Endothelial cell of umbilical vein (primary cell): Measurements from ENCODE around the gene MPND. TPM values are rescaled to one million over a fixed set of nuclear protein-coding genes. Genes with fewer than 3 reads are reported as not detected.

Experiments used
- BruUV-seq: library from RNA; stranded (reverse); fragments of 400-500 nt; replicated peaks from 2 replicates; lab custom pipeline; 2021; lab: Mats Ljungman, UMichigan
- CTCF ChIA-PET: fragments of 300-600, 350-600 bp; sonication (Branson Sonifier 250); formaldehyde crosslinking; loops from one replicate; lab custom pipeline; 2021; ENCODE audit warnings: antibody characterized with exemption, inconsistent platforms; lab: Charles Lee
- POLR2A ChIA-PET: fragments of 300-600, 350-600 bp; sonication (Branson Sonifier 250); formaldehyde crosslinking; loops from one replicate; lab custom pipeline; 2021; ENCODE audit warnings: antibody characterized with exemption, inconsistent platforms; lab: Charles Lee
- DNase-seq: peaks from one replicate; pipeline ENCODE4 v3.0.0-alpha.2; 2011; ENCODE audit warnings: low read depth, low spot score
- FAIRE-seq: peaks from 2 replicates; lab custom pipeline; 2011; peaks lifted over from hg19 to GRCh38; lab: Jason Lieb, UNC
- H2AFZ ChIP-seq: 2 replicates; pipeline ENCODE4 v1.6.0; 2012; ENCODE audit warnings: low read depth, low read length, control low read depth, inconsistent platforms
- H3K27ac ChIP-seq: 2 replicates; pipeline ENCODE4 v1.5.1; 2011; ENCODE audit warnings: low read depth, mild to moderate bottlenecking, control low read depth, low read length, moderate library complexity; ENCODE audit not compliant: insufficient read depth
- H3K27me3 ChIP-seq, 2 experiments: 2 replicates each; pipeline versions ENCODE4 v1.6.0 to v1.6.1; 2011; ENCODE audit warnings: low read length in 2 of 2, mixed read lengths in 1 of 2; ENCODE audit not compliant: control insufficient read depth in 2 of 2, insufficient read depth in 2 of 2
- H3K36me3 ChIP-seq, 2 experiments: 2 replicates in 1 of 2; 3 replicates in 1 of 2; pipeline ENCODE4 v1.5.1; 2011; ENCODE audit warnings: low read length in 2 of 2, mild to moderate bottlenecking in 1 of 2, moderate library complexity in 1 of 2; ENCODE audit not compliant: control insufficient read depth in 2 of 2, insufficient read depth in 2 of 2; ENCODE audit errors: extremely low read depth in 1 of 2
- H3K4me1 ChIP-seq: 3 replicates; pipeline ENCODE4 v1.5.1; 2011; ENCODE audit warnings: mild to moderate bottlenecking, low read length; ENCODE audit not compliant: control insufficient read depth, insufficient read depth; ENCODE audit errors: extremely low read depth
- H3K4me2 ChIP-seq: 2 replicates; pipeline ENCODE4 v1.6.1; 2011; ENCODE audit warnings: low read length, control low read depth, mixed read lengths; ENCODE audit not compliant: insufficient read depth
- H3K4me3 ChIP-seq, 3 experiments: fragments of 200-600 bp in 1 of 3; sonication (generic), shearing (Covaris generic) in 1 of 3; replicated peaks in 1 of 3; 2 replicates each; pipeline ENCODE4 v1.5.1; 2011 to 2016; ENCODE audit warnings: control low read depth in 3 of 3, low read length in 3 of 3, mild to moderate bottlenecking in 2 of 3, inconsistent platforms in 1 of 3, low read depth in 1 of 3, moderate library complexity in 1 of 3; ENCODE audit not compliant: insufficient read depth in 1 of 3
- H3K79me2 ChIP-seq: 2 replicates; pipeline ENCODE4 v1.6.0; 2012; ENCODE audit warnings: low read length, inconsistent platforms; ENCODE audit not compliant: control insufficient read depth, insufficient read depth
- H3K9ac ChIP-seq: replicated peaks from 2 replicates; pipeline ENCODE3; 2011; ENCODE audit warnings: low read length, control low read depth; ENCODE audit not compliant: insufficient read depth; ENCODE audit errors: extremely low read depth
- H3K9me1 ChIP-seq: replicated peaks from 3 replicates; pipeline ENCODE4 v1.6.0; 2011; ENCODE audit warnings: mild to moderate bottlenecking, low read length; ENCODE audit not compliant: control insufficient read depth, insufficient read depth; ENCODE audit errors: extremely low read depth
- H3K9me3 ChIP-seq: replicated peaks from 2 replicates; pipeline ENCODE4 v1.5.1; 2012; ENCODE audit warnings: low read length, inconsistent platforms; ENCODE audit not compliant: control insufficient read depth, insufficient read depth
- H4K20me1 ChIP-seq: replicated peaks from 2 replicates; pipeline ENCODE3; 2011; ENCODE audit warnings: mild to moderate bottlenecking, low read length; ENCODE audit not compliant: control insufficient read depth, insufficient read depth; ENCODE audit errors: extremely low read depth
- EZH2 ChIP-seq: IDR thresholded peaks from 2 replicates; pipeline ENCODE4 v1.6.1; 2012; ENCODE audit warnings: borderline replicate concordance, low read depth, mild to moderate bottlenecking, moderate library complexity, low read length, inconsistent platforms; ENCODE audit not compliant: severe bottlenecking
- FOS ChIP-seq: IDR thresholded peaks from 2 replicates; pipeline ENCODE4 v1.6.1; 2011; ENCODE audit warnings: mild to moderate bottlenecking, low read length, moderate library complexity, borderline replicate concordance; ENCODE audit not compliant: insufficient read depth
- GATA2 ChIP-seq: IDR thresholded peaks from 2 replicates; pipeline ENCODE4 v1.7.0; 2011; ENCODE audit warnings: low read depth, mild to moderate bottlenecking, moderate library complexity, mixed read lengths, low read length; ENCODE audit not compliant: insufficient read length, insufficient read depth
- JUN ChIP-seq: IDR thresholded peaks from 2 replicates; pipeline ENCODE4 v1.6.1; 2011; ENCODE audit warnings: borderline replicate concordance, low read depth; ENCODE audit not compliant: insufficient read length, insufficient read depth
- MYC ChIP-seq: IDR thresholded peaks from one replicate; pipeline ENCODE4 v1.6.1; 2011; ENCODE audit warnings: mild to moderate bottlenecking, low read depth, low read length
- POLR2A ChIP-seq: IDR thresholded peaks from 2 replicates; pipeline ENCODE4 v1.6.1; 2012; ENCODE audit warnings: low read depth, mild to moderate bottlenecking, control low read depth, low read length
- POLR2AphosphoS5 ChIP-seq: IDR thresholded peaks from 2 replicates; pipeline ENCODE4 v1.6.1; 2012; ENCODE audit warnings: low read depth, mild to moderate bottlenecking, control low read depth, low read length, moderate library complexity; ENCODE audit not compliant: insufficient read depth
- dilution Hi-C: fragments of 300-500 bp; cut with MboI; formaldehyde crosslinking; loops from one replicate; pipeline ENCODE4 v1.15.0; 2019; ENCODE audit warnings: low sequenced_read_pairs; ENCODE audit not compliant: extremely low pct_ligation_motif_present
- intact Hi-C: fragments of 100-400 bp; cut with micrococcal nuclease; formaldehyde crosslinking; loops from one replicate; pipeline ENCODE4 v1.10.0; 2022
- polyA plus RNA-seq, 4 experiments: library from polyadenylated mRNA; depleted of rRNA in 3 of 4; stranded (reverse) in 3 of 4; unstranded in 1 of 4; fragments of >200 nt; gene quantifications; 2 replicates each; pipeline versions ENCODE4 v1.2.1 to v1.2.3, GENCODE V29; 2011 to 2012; ENCODE audit warnings: missing spikeins in 1 of 4
- total RNA-seq: library from RNA; stranded (reverse); gene quantifications from 2 replicates; pipeline ENCODE4 v1.2.3, GENCODE V29; 2021
- TF ChIP-seq, protein P1 (sequence below): IDR thresholded peaks from 2 replicates; pipeline ENCODE4 v1.6.1; 2011; ENCODE audit not compliant: insufficient read depth, insufficient read length
- TF ChIP-seq, protein P2 (sequence below), 2 donors: IDR thresholded peaks; 1 replicate in 1 of 2; 2 replicates in 1 of 2; pipeline ENCODE4 v1.5.1; 2011; ENCODE audit warnings: low read length in 2 of 2, mild to moderate bottlenecking in 2 of 2, moderate library complexity in 2 of 2, control low read depth in 1 of 2, inconsistent platforms in 1 of 2, low read depth in 1 of 2; ENCODE audit not compliant: insufficient read depth in 1 of 2; ENCODE audit errors: extremely low read depth in 1 of 2

The MPND gene
- total and polyA plus RNA-seq, 2 donors (not counting 3 experiments of a cell fraction or from before 2014, with no cell fraction given): 14.8 to 21.1 TPM

DNA sequence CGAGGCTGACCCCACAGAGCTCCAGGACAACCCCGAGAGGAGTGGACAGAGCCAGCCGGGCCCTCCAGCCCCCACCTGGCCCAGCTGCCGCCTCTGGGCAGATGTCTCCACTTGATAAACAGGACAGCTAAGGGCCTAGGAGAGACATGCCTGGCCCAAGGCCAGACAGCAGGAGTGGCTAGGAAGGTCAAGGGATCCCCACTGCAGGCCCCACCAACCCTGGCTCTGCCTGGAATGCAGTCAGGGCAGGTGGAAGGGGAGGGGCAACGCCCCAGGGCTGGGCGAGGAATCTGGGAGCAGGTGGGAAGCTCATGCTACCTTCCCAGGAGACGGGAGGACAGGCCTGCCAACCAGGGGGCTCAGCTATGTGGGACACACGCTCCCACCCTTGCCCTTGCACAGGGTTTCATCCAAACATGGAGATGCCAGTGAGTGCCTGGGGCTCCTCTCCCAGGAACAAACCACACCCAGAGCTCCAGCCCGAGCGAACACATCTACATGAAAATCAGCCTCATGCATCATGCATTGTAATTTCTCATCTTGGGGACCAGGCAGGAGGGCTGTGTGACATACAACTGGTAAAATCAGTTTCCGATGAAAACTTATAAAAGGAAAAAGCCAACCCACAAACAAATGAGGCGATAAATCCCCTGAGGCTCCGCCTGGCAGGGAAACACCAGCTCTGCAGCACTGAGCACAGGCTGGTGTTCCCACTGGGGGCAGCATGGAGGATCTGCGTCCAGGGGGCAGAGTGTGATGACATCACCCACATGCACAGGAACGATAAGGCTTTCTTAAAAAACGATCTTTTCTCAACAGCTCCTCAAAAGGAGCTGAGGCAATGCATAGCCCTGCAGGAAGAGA, 32.0 kb downstream of the MPND start:
- DNase-seq: peak; percentile 62
- H3K4me1 ChIP-seq: peaks cover 49% of the 10 kb centered on the region
- intact Hi-C loops (no loop called here), dilution Hi-C loops (no loop called here)
- CTCF ChIA-PET: interaction anchor here (1.0 to 8.7 kb wide), 6 partner anchors 10 to 26 kb away, joined by 4 to 105 read pairs (median 9); partner anchors contain the start of genes CHAF1A and SH3GL1
- peaks cover 96% of the 10 kb centered on the region for H3K79me2 ChIP-seq
- H3K27ac ChIP-seq: peak overlapping the region; percentile 51
- H3K9me3 ChIP-seq: no peaks in the 10 kb centered on the region
- H2AFZ ChIP-seq: no peak overlapping the region
- POLR2A ChIA-PET: interaction anchor here (0.5 to 0.8 kb wide), 2 partner anchors 27 to 28 kb away, joined by 3 read pairs; partner anchors contain the start of gene CHAF1A
- H3K27me3 ChIP-seq: no peaks in the 10 kb centered on the region
- H3K36me3 ChIP-seq: peaks cover 0 to 10% of the 10 kb centered on the region in 2 experiments
- H4K20me1 ChIP-seq: no peaks in the 10 kb centered on the region
- H3K9me1 ChIP-seq: no peaks in the 10 kb centered on the region
- BruUV-seq: no TSS peak
- no peak for TF ChIP-seq POLR2A
- TF ChIP-seq JUN: peak; percentile 35
- TF ChIP-seq EZH2: no peak
- no peak for TF ChIP-seq GATA2
- TF ChIP-seq MYC: no peak
- TF ChIP-seq FOS: no peak
- no peak for TF ChIP-seq POLR2AphosphoS5
- TF ChIP-seq, protein P1, sequence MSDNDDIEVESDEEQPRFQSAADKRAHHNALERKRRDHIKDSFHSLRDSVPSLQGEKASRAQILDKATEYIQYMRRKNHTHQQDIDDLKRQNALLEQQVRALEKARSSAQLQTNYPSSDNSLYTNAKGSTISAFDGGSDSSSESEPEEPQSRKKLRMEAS: no peak
- TF ChIP-seq, protein P2, sequence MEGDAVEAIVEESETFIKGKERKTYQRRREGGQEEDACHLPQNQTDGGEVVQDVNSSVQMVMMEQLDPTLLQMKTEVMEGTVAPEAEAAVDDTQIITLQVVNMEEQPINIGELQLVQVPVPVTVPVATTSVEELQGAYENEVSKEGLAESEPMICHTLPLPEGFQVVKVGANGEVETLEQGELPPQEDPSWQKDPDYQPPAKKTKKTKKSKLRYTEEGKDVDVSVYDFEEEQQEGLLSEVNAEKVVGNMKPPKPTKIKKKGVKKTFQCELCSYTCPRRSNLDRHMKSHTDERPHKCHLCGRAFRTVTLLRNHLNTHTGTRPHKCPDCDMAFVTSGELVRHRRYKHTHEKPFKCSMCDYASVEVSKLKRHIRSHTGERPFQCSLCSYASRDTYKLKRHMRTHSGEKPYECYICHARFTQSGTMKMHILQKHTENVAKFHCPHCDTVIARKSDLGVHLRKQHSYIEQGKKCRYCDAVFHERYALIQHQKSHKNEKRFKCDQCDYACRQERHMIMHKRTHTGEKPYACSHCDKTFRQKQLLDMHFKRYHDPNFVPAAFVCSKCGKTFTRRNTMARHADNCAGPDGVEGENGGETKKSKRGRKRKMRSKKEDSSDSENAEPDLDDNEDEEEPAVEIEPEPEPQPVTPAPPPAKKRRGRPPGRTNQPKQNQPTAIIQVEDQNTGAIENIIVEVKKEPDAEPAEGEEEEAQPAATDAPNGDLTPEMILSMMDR (IDR thresholded peaks at IDR 0.05; ENCODE audit: extremely low read depth in 1 of 2, insufficient read depth in 1 of 2, low read depth in 1 of 2, low read length in 2 of 2): peak; percentile 52 to 68
- H3K9ac ChIP-seq: no peak overlapping the region
- peak; percentile 89 for FAIRE-seq
- no peak overlapping the region for H3K4me3 ChIP-seq
- H3K4me2 ChIP-seq: no peak overlapping the region
